ENCODE data around the gene SLC10A1. TPM values are rescaled to one million over a fixed set of nuclear protein-coding genes. Genes with fewer than 3 reads are reported as not detected.

SLC10A1 gene
- total and polyA plus RNA-seq, 2 donors = 0.05 TPM; not detected in 1

GRCh38 chr14:69795691-69796090, 1.4 kb downstream of the SLC10A1 start:
- no peak for DNase-seq (ENCODE audit: extremely low spot score)
- H3K36me3 ChIP-seq (ENCODE audit: insufficient read depth) = no peaks in the 10 kb centered on the region

GRCh38 chr14:69794791-69795190, 2.2 kb downstream of the SLC10A1 start:
- Histone ChIP-seq H3K4me1 (ENCODE audit: insufficient read depth) (no peaks in the 10 kb centered on the region), H3K4me3 (ENCODE audit: low read depth, low read length) (no peak overlapping the region), H3K36me3 (ENCODE audit: insufficient read depth) (no peaks in the 10 kb centered on the region), H3K27ac (ENCODE audit: low read depth) (no peak overlapping the region)
- no peak for DNase-seq (ENCODE audit: extremely low spot score)
- 84% methylated on average over 3 of the region's 3 CpGs for WGBS

More at GRCh38 chr14:69795691-69796090, 1.4 kb downstream of the SLC10A1 start:
- WGBS = 87% methylated on average over 4 of the region's 4 CpGs
- Histone ChIP-seq H3K27ac (ENCODE audit: low read depth) (no peak overlapping the region), H3K4me3 (ENCODE audit: low read depth, low read length) (no peak overlapping the region), H3K4me1 (ENCODE audit: insufficient read depth) (no peaks in the 10 kb centered on the region)

- DNase-seq (ENCODE audit: extremely low spot score) = no peak
- 93% methylated on average over 7 of the region's 7 CpGs for WGBS
- Histone ChIP-seq H3K27ac (ENCODE audit: low read depth) (no peak overlapping the region), H3K4me1 (ENCODE audit: insufficient read depth) (no peaks in the 10 kb centered on the region), H3K36me3 (ENCODE audit: insufficient read depth) (no peaks in the 10 kb centered on the region), H3K4me3 (ENCODE audit: low read depth, low read length) (no peak overlapping the region)
Observed at GRCh38 chr14:69792887-69793421, 4.1 kb downstream of the SLC10A1 start.

- no peak for DNase-seq (ENCODE audit: extremely low spot score)
- Histone ChIP-seq H3K4me3 (ENCODE audit: low read depth, low read length) (no peak overlapping the region), H3K27ac (ENCODE audit: low read depth) (no peak overlapping the region), H3K4me1 (ENCODE audit: insufficient read depth) (no peaks in the 10 kb centered on the region), H3K36me3 (ENCODE audit: insufficient read depth) (no peaks in the 10 kb centered on the region)
Observed at GRCh38 chr14:69789118-69789640, 7.9 kb downstream of the SLC10A1 start.

GRCh38 chr14:69786603-69787002, 10.4 kb downstream of the SLC10A1 start:
- Histone ChIP-seq H3K4me3 (ENCODE audit: low read depth, low read length) (no peak overlapping the region), H3K4me1 (ENCODE audit: insufficient read depth) (no peaks in the 10 kb centered on the region), H3K27ac (ENCODE audit: low read depth) (no peak overlapping the region), H3K36me3 (ENCODE audit: insufficient read depth) (no peaks in the 10 kb centered on the region)
- WGBS = 91% methylated on average over 3 of the region's 3 CpGs
- no peak for DNase-seq (ENCODE audit: extremely low spot score)

GRCh38 chr14:69784942-69785341, 12.1 kb downstream of the SLC10A1 start:
- H3K27ac ChIP-seq (ENCODE audit: low read depth) = no peak overlapping the region
- no peak for DNase-seq (ENCODE audit: extremely low spot score)
- 95% methylated on average over 1 of the region's 1 CpG for WGBS
- no peaks in the 10 kb centered on the region for H3K36me3 ChIP-seq (ENCODE audit: insufficient read depth)
- no peaks in the 10 kb centered on the region for H3K4me1 ChIP-seq (ENCODE audit: insufficient read depth)
- no peak overlapping the region for H3K4me3 ChIP-seq (ENCODE audit: low read depth, low read length)

- H3K36me3 ChIP-seq (ENCODE audit: insufficient read depth) = peaks cover 2% of the 10 kb centered on the region
- H3K4me3 ChIP-seq (ENCODE audit: low read depth, low read length) = no peak overlapping the region
- WGBS = 94% methylated on average over 3 of the region's 3 CpGs
- no peaks in the 10 kb centered on the region for H3K4me1 ChIP-seq (ENCODE audit: insufficient read depth)
- no peak overlapping the region for H3K27ac ChIP-seq (ENCODE audit: low read depth)
- DNase-seq (ENCODE audit: extremely low spot score) = no peak
Observed at GRCh38 chr14:69780952-69781351, 16.1 kb downstream of the SLC10A1 start.

- H3K27ac ChIP-seq (ENCODE audit: low read depth) = no peak overlapping the region
- H3K4me1 ChIP-seq (ENCODE audit: insufficient read depth) = no peaks in the 10 kb centered on the region
- 97% methylated on average over 1 of the region's 1 CpG for WGBS
- peaks cover 2% of the 10 kb centered on the region for H3K36me3 ChIP-seq (ENCODE audit: insufficient read depth)
- no peak overlapping the region for H3K4me3 ChIP-seq (ENCODE audit: low read depth, low read length)
- DNase-seq (ENCODE audit: extremely low spot score) = no peak
Observed at GRCh38 chr14:69780092-69780491, 16.9 kb downstream of the SLC10A1 start.

GRCh38 chr14:69779088-69779487, 18.0 kb downstream of the SLC10A1 start:
- H3K4me1 ChIP-seq (ENCODE audit: insufficient read depth) = no peaks in the 10 kb centered on the region
- H3K27ac ChIP-seq (ENCODE audit: low read depth) = no peak overlapping the region
- H3K4me3 ChIP-seq (ENCODE audit: low read depth, low read length) = no peak overlapping the region
- WGBS = 86% methylated on average over 2 of the region's 2 CpGs
- peaks cover 2% of the 10 kb centered on the region for H3K36me3 ChIP-seq (ENCODE audit: insufficient read depth)
- DNase-seq (ENCODE audit: extremely low spot score) = no peak

- Histone ChIP-seq H3K36me3 (ENCODE audit: insufficient read depth) (peaks cover 5% of the 10 kb centered on the region), H3K27ac (ENCODE audit: low read depth) (no peak overlapping the region), H3K4me3 (ENCODE audit: low read depth, low read length) (no peak overlapping the region), H3K4me1 (ENCODE audit: insufficient read depth) (peaks cover 1% of the 10 kb centered on the region)
- WGBS = 83% methylated on average over 4 of the region's 4 CpGs
- DNase-seq (ENCODE audit: extremely low spot score) = no peak
Observed at GRCh38 chr14:69776875-69777453, 20.1 kb downstream of the SLC10A1 start.

- no peak for DNase-seq (ENCODE audit: extremely low spot score)
- 87% methylated on average over 3 of the region's 3 CpGs for WGBS
- no peak overlapping the region for H3K4me3 ChIP-seq (ENCODE audit: low read depth, low read length)
- peaks cover 7% of the 10 kb centered on the region for H3K36me3 ChIP-seq (ENCODE audit: insufficient read depth)
- no peak overlapping the region for H3K27ac ChIP-seq (ENCODE audit: low read depth)
- peaks cover 1% of the 10 kb centered on the region for H3K4me1 ChIP-seq (ENCODE audit: insufficient read depth)
Observed at GRCh38 chr14:69775012-69775411, 22.0 kb downstream of the SLC10A1 start.

GRCh38 chr14:69773571-69774276, 23.3 kb downstream of the SLC10A1 start:
- peaks cover 3% of the 10 kb centered on the region for H3K4me1 ChIP-seq (ENCODE audit: insufficient read depth)
- H3K36me3 ChIP-seq (ENCODE audit: insufficient read depth) = peaks cover 7% of the 10 kb centered on the region
- H3K4me3 ChIP-seq (ENCODE audit: low read depth, low read length) = no peak overlapping the region
- WGBS = 93% methylated on average over 7 of the region's 7 CpGs
- DNase-seq (ENCODE audit: extremely low spot score) = no peak
- H3K27ac ChIP-seq (ENCODE audit: low read depth) = no peak overlapping the region

GRCh38 chr14:69772082-69773017, 24.7 kb downstream of the SLC10A1 start:
- Histone ChIP-seq H3K4me3 (ENCODE audit: low read depth, low read length) (no peak overlapping the region), H3K27ac (ENCODE audit: low read depth) (no peak overlapping the region), H3K36me3 (ENCODE audit: insufficient read depth) (peaks cover 6% of the 10 kb centered on the region), H3K4me1 (ENCODE audit: insufficient read depth) (peaks cover 3% of the 10 kb centered on the region)
- WGBS = 87% methylated on average over 11 of the region's 11 CpGs
- no peak for DNase-seq (ENCODE audit: extremely low spot score)
